ENCODE measurements around the gene TNFSF13B. TPM values are rescaled to one million over a fixed set of nuclear protein-coding genes. Genes with fewer than 3 reads are reported as not detected.

Gene TNFSF13B
- total and polyA plus RNA-seq, 2 donors (not counting 1 experiment from before 2014, with no cell fraction given): 1.8 to 4.8 TPM

- Histone ChIP-seq H3K4me3 (replicated peaks in 1 of 4; ENCODE audit: control extremely low read depth in 1 of 4, insufficient read depth in 1 of 4, low read depth in 3 of 4, low read length in 4 of 4) (no peak overlapping the region), H3K4me1 (ENCODE audit: control insufficient read depth, extremely low read depth, insufficient read depth, low read length) (no peaks in the 10 kb centered on the region), H3K27ac (ENCODE audit: insufficient read depth, low read length) (no peak overlapping the region), H3K79me2 (ENCODE audit: control insufficient read depth, insufficient read depth, low read length) (no peaks in the 10 kb centered on the region), H3K36me3 (ENCODE audit: control insufficient read depth, insufficient read depth, low read length) (no peaks in the 10 kb centered on the region), H3K27me3 (ENCODE audit: control insufficient read depth, insufficient read depth, low read length) (no peaks in the 10 kb centered on the region), H4K20me1 (ENCODE audit: control insufficient read depth, extremely low read depth, insufficient read depth, low read length) (no peaks in the 10 kb centered on the region), H2AFZ (ENCODE audit: low read length) (no peak overlapping the region), H3K9ac (ENCODE audit: insufficient read depth, low read length) (no peak overlapping the region), H3K4me2 (ENCODE audit: extremely low read depth, insufficient read depth, low read length) (no peak overlapping the region), H3K9me3 (ENCODE audit: control insufficient read depth, insufficient read depth, low read depth, low read length) (no peaks in the 10 kb centered on the region)
- no peak for DNase-seq (ENCODE audit: low read depth in 2 of 2)
- no peak for TF ChIP-seq EZH2 (IDR thresholded peaks at IDR 0.05; ENCODE audit: low read length, missing control alignments)
- no peak for TF ChIP-seq CTCF (conservative IDR thresholded peaks at IDR 0.05 in 1 of 2, IDR thresholded peaks at IDR 0.05 in 1 of 2; ENCODE audit: low read depth in 1 of 2, low read length in 2 of 2)
Measured at GRCh38 chr13:108349269-108349668, 79.8 kb downstream of the TNFSF13B start.

GRCh38 chr13:108350579-108350978 is 81.1 kb downstream of the TNFSF13B start:
- Histone ChIP-seq H3K27me3 (ENCODE audit: control insufficient read depth, insufficient read depth, low read length) (no peaks in the 10 kb centered on the region), H4K20me1 (ENCODE audit: control insufficient read depth, extremely low read depth, insufficient read depth, low read length) (no peaks in the 10 kb centered on the region), H3K79me2 (ENCODE audit: control insufficient read depth, insufficient read depth, low read length) (no peaks in the 10 kb centered on the region), H3K9me3 (ENCODE audit: control insufficient read depth, insufficient read depth, low read depth, low read length) (no peaks in the 10 kb centered on the region), H3K36me3 (ENCODE audit: control insufficient read depth, insufficient read depth, low read length) (no peaks in the 10 kb centered on the region), H2AFZ (ENCODE audit: low read length) (no peak overlapping the region), H3K27ac (ENCODE audit: insufficient read depth, low read length) (no peak overlapping the region), H3K4me2 (ENCODE audit: extremely low read depth, insufficient read depth, low read length) (no peak overlapping the region), H3K4me3 (replicated peaks in 1 of 4; ENCODE audit: control extremely low read depth in 1 of 4, insufficient read depth in 1 of 4, low read depth in 3 of 4, low read length in 4 of 4) (no peak overlapping the region), H3K4me1 (ENCODE audit: control insufficient read depth, extremely low read depth, insufficient read depth, low read length) (no peaks in the 10 kb centered on the region), H3K9ac (ENCODE audit: insufficient read depth, low read length) (no peak overlapping the region)
- no peak for DNase-seq (ENCODE audit: low read depth in 2 of 2)
- TF ChIP-seq EZH2 (IDR thresholded peaks at IDR 0.05; ENCODE audit: low read length, missing control alignments): no peak
- TF ChIP-seq CTCF (conservative IDR thresholded peaks at IDR 0.05 in 1 of 2, IDR thresholded peaks at IDR 0.05 in 1 of 2; ENCODE audit: low read depth in 1 of 2, low read length in 2 of 2): no peak

- H3K4me1 ChIP-seq (ENCODE audit: control insufficient read depth, extremely low read depth, insufficient read depth, low read length): no peaks in the 10 kb centered on the region
- no peaks in the 10 kb centered on the region for H4K20me1 ChIP-seq (ENCODE audit: control insufficient read depth, extremely low read depth, insufficient read depth, low read length)
- DNase-seq (ENCODE audit: low read depth in 2 of 2): no peak
- no peaks in the 10 kb centered on the region for H3K27me3 ChIP-seq (ENCODE audit: control insufficient read depth, insufficient read depth, low read length)
- no peaks in the 10 kb centered on the region for H3K79me2 ChIP-seq (ENCODE audit: control insufficient read depth, insufficient read depth, low read length)
- no peaks in the 10 kb centered on the region for H3K9me3 ChIP-seq (ENCODE audit: control insufficient read depth, insufficient read depth, low read depth, low read length)
- no peaks in the 10 kb centered on the region for H3K36me3 ChIP-seq (ENCODE audit: control insufficient read depth, insufficient read depth, low read length)
- H3K4me3 ChIP-seq (replicated peaks in 1 of 4; ENCODE audit: control extremely low read depth in 1 of 4, insufficient read depth in 1 of 4, low read depth in 3 of 4, low read length in 4 of 4): no peak overlapping the region
- H3K4me2 ChIP-seq (ENCODE audit: extremely low read depth, insufficient read depth, low read length): no peak overlapping the region
- no peak overlapping the region for H2AFZ ChIP-seq (ENCODE audit: low read length)
- H3K27ac ChIP-seq (ENCODE audit: insufficient read depth, low read length): no peak overlapping the region
- TF ChIP-seq CTCF (conservative IDR thresholded peaks at IDR 0.05 in 1 of 2, IDR thresholded peaks at IDR 0.05 in 1 of 2; ENCODE audit: low read depth in 1 of 2, low read length in 2 of 2): no peak
- TF ChIP-seq EZH2 (IDR thresholded peaks at IDR 0.05; ENCODE audit: low read length, missing control alignments): no peak
- no peak overlapping the region for H3K9ac ChIP-seq (ENCODE audit: insufficient read depth, low read length)
Measured at GRCh38 chr13:108352599-108352998, 83.1 kb downstream of the TNFSF13B start.
